HepG2 (cell line): ENCODE measurements around the gene TOMM20. TPM values are rescaled to one million over a fixed set of nuclear protein-coding genes. Genes with fewer than 3 reads are reported as not detected.

Experiments used
- ARID2 ChIP-seq: sonication (generic); formaldehyde crosslinking; IDR thresholded peaks from 2 replicates; pipeline ENCODE4 v1.8.1; 2022; ENCODE audit warnings: mild to moderate bottlenecking, missing genetic modification reagents, borderline replicate concordance
- FOXA3 ChIP-seq: IDR thresholded peaks from 2 replicates; pipeline ENCODE4 v1.6.1; 2016; ENCODE audit warnings: missing genetic modification reagents, missing compliant biosample characterization
- HNRNPL ChIP-seq: fragments of 200-400 bp; formaldehyde crosslinking; IDR thresholded peaks from 2 replicates; pipeline ENCODE4 v1.6.1; 2017; ENCODE audit warnings: mild to moderate bottlenecking, low read depth, low read length
- NONO ChIP-seq, 2 experiments: fragments of 450-650 bp in 1 of 2; sonication (generic) in 1 of 2; formaldehyde crosslinking in 1 of 2; IDR thresholded peaks in 1 of 2; conservative IDR thresholded peaks in 1 of 2; 2 replicates each; pipeline versions ENCODE4 v1.6.1 to v1.8.0; 2017 to 2022; ENCODE audit warnings: mild to moderate bottlenecking in 1 of 2, missing genetic modification reagents in 1 of 2, moderate library complexity in 1 of 2
- PHF8 ChIP-seq: sonication (generic); formaldehyde crosslinking; IDR thresholded peaks from 2 replicates; pipeline ENCODE4 v1.5.0; 2020; ENCODE audit warnings: missing genetic modification reagents
- RAD21 ChIP-seq: fragments of 450-650 bp; formaldehyde crosslinking; IDR thresholded peaks from 2 replicates; pipeline ENCODE4 v1.5.0; 2020; ENCODE audit warnings: mild to moderate bottlenecking
- ZBTB1 ChIP-seq: sonication (generic); formaldehyde crosslinking; IDR thresholded peaks from 2 replicates; pipeline ENCODE4 v1.4.0; 2020; ENCODE audit warnings: missing genetic modification reagents, borderline replicate concordance
- ZIK1 ChIP-seq: sonication (generic); formaldehyde crosslinking; IDR thresholded peaks from 2 replicates; pipeline ENCODE4 v1.5.0; 2020; ENCODE audit warnings: mild to moderate bottlenecking, low read depth, missing genetic modification reagents, borderline replicate concordance
- ZMYM4 ChIP-seq: sonication (generic); formaldehyde crosslinking; IDR thresholded peaks from 2 replicates; pipeline ENCODE4 v1.8.1; 2023; ENCODE audit warnings: mild to moderate bottlenecking, missing genetic modification reagents
- ZNF501 ChIP-seq: sonication (generic); formaldehyde crosslinking; IDR thresholded peaks from 2 replicates; pipeline ENCODE4 v1.5.1; 2020; ENCODE audit warnings: mild to moderate bottlenecking, moderate library complexity, missing genetic modification reagents
- ZNF709 ChIP-seq: sonication (generic); formaldehyde crosslinking; IDR thresholded peaks from 2 replicates; pipeline ENCODE4 v1.5.0; 2020; ENCODE audit warnings: mild to moderate bottlenecking, missing genetic modification reagents
- polyA plus RNA-seq, 8 experiments: library from polyadenylated mRNA; depleted of rRNA in 3 of 8; stranded (reverse) in 7 of 8; unstranded in 1 of 8; fragments of >200 nt; fragmentation: Illumina TruSeq in 4 of 8; extraction: Trizol in 4 of 8; gene quantifications; 2 replicates each; pipeline versions ENCODE4 v1.2.1 to v1.2.3, GENCODE V29; 2011 to 2016; ENCODE audit warnings: low read depth in 4 of 8, missing spikeins in 1 of 8, mixed read lengths in 1 of 8; ENCODE audit not compliant: insufficient read depth in 1 of 8
- total RNA-seq, 5 experiments: library from RNA; depleted of rRNA; stranded (reverse); fragments of >200 nt; fragmentation: Illumina TruSeq; extraction: Trizol; gene quantifications; 2 replicates each; pipeline ENCODE4 v1.2.3, GENCODE V29; 2016; ENCODE audit warnings: low read depth in 1 of 5
- TF ChIP-seq, protein P1 (sequence below): sonication (generic); formaldehyde crosslinking; IDR thresholded peaks from 2 replicates; pipeline ENCODE4 v1.5.0; 2020; ENCODE audit warnings: missing genetic modification reagents
- TF ChIP-seq, protein P2 (sequence below): sonication (generic); formaldehyde crosslinking; IDR thresholded peaks from 2 replicates; pipeline ENCODE4 v1.4.0; 2020; ENCODE audit warnings: missing genetic modification reagents
- TF ChIP-seq, protein P3 (sequence below): sonication (generic); formaldehyde crosslinking; IDR thresholded peaks from 2 replicates; pipeline ENCODE4 v1.5.1; 2020; ENCODE audit warnings: mild to moderate bottlenecking, missing genetic modification reagents
- TF ChIP-seq, protein P4 (sequence below), 2 experiments: sonication (generic) in 1 of 2; formaldehyde crosslinking in 1 of 2; IDR thresholded peaks; 2 replicates each; pipeline versions ENCODE4 v1.5.1 to v1.6.1; 2011 to 2020; ENCODE audit warnings: borderline replicate concordance in 1 of 2, low read depth in 1 of 2, low read length in 1 of 2, mild to moderate bottlenecking in 1 of 2, missing genetic modification reagents in 1 of 2, moderate library complexity in 1 of 2
- TF ChIP-seq, protein P5 (sequence below): sonication (generic); formaldehyde crosslinking; IDR thresholded peaks from 2 replicates; pipeline ENCODE4 v1.5.1; 2020; ENCODE audit warnings: mild to moderate bottlenecking, missing genetic modification reagents, moderate library complexity

The TOMM20 gene
- total and polyA plus RNA-seq, 2 of the 13 experiments (the other 11 are each of a cell fraction or from before 2014, with no cell fraction given), result 153 to 376 TPM

DNA sequence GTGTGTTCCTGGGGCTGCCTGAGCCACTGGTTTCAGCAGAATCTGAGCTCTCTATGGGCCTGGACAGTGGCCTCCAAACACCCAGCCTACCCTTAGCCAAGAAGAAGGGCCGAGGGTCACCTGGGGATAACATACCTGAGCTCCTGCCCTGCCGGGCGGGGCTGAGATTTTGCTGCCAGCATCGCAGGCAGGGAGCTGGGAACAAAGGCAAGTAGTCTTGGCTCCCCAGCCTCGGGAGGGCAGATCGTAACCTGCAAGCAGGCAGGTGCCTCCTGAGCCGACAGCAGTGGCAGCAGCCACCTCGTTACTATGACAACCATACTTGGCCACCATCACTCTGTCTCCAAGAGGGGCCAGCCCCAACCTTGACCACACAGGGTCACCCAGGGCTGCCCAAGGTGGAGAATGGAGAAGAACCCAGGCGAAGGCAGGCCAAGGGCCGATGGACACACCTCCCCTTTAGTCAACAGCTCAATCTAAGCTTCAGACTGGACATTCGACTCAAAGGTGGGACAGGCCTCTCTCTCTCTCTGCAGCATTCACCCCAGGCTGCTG lies 54.6 kb downstream of the TOMM20 start (continued):
- TF ChIP-seq NONO (IDR thresholded peaks at IDR 0.05) (no peak), NONO (CRISPR knock-in tag; conservative IDR thresholded peaks at IDR 0.05) (peak; percentile 46; the same call in 1 of the 2 replicates), ZNF709 (CRISPR knock-in tag) (peak; percentile 12; the same call in 1 of the 2 replicates), FOXA3 (CRISPR knock-in tag) (peak; percentile 14; the same call in 1 of the 2 replicates), ARID2 (CRISPR knock-in tag) (peak; percentile 93; the same call in 1 of the 2 replicates), ZBTB1 (CRISPR knock-in tag) (no peak), ZIK1 (CRISPR knock-in tag) (no peak), HNRNPL (peak; percentile 68), PHF8 (CRISPR knock-in tag) (peak; percentile 43), ZMYM4 (CRISPR knock-in tag) (no peak; the same call in 1 of the 2 replicates), ZNF501 (CRISPR knock-in tag) (peak; percentile 36; the same call in 1 of the 2 replicates), RAD21 (CRISPR knock-in tag) (peak; percentile 28; the same call in 1 of the 2 replicates)
- TF ChIP-seq, protein P1, sequence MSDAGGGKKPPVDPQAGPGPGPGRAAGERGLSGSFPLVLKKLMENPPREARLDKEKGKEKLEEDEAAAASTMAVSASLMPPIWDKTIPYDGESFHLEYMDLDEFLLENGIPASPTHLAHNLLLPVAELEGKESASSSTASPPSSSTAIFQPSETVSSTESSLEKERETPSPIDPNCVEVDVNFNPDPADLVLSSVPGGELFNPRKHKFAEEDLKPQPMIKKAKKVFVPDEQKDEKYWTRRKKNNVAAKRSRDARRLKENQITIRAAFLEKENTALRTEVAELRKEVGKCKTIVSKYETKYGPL (CRISPR knock-in tag), result no peak
- TF ChIP-seq, protein P2, sequence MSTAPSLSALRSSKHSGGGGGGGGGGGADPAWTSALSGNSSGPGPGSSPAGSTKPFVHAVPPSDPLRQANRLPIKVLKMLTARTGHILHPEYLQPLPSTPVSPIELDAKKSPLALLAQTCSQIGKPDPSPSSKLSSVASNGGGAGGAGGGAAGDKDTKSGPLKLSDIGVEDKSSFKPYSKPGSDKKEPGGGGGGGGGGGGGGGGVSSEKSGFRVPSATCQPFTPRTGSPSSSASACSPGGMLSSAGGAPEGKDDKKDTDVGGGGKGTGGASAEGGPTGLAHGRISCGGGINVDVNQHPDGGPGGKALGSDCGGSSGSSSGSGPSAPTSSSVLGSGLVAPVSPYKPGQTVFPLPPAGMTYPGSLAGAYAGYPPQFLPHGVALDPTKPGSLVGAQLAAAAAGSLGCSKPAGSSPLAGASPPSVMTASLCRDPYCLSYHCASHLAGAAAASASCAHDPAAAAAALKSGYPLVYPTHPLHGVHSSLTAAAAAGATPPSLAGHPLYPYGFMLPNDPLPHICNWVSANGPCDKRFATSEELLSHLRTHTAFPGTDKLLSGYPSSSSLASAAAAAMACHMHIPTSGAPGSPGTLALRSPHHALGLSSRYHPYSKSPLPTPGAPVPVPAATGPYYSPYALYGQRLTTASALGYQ, result peak; percentile 48
- TF ChIP-seq, protein P3, sequence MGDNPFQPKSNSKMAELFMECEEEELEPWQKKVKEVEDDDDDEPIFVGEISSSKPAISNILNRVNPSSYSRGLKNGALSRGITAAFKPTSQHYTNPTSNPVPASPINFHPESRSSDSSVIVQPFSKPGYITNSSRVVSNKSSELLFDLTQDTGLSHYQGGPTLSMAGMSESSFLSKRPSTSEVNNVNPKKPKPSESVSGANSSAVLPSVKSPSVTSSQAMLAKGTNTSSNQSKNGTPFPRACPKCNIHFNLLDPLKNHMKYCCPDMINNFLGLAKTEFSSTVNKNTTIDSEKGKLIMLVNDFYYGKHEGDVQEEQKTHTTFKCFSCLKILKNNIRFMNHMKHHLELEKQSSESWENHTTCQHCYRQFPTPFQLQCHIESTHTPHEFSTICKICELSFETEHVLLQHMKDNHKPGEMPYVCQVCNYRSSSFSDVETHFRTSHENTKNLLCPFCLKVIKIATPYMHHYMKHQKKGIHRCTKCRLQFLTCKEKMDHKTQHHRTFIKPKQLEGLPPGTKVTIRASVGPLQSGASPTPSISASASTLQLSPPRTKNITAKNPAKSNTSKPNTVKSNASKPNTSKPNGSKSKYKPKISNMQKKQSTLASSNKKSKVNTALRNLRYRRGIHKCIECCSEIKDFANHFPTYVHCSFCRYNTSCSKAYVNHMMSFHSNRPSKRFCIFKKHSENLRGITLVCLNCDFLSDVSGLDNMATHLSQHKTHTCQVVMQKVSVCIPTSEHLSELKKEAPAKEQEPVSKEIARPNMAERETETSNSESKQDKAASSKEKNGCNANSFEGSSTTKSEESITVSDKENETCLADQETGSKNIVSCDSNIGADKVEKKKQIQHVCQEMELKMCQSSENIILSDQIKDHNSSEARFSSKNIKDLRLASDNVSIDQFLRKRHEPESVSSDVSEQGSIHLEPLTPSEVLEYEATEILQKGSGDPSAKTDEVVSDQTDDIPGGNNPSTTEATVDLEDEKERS (CRISPR knock-in tag), result no peak
- TF ChIP-seq, protein P4, sequence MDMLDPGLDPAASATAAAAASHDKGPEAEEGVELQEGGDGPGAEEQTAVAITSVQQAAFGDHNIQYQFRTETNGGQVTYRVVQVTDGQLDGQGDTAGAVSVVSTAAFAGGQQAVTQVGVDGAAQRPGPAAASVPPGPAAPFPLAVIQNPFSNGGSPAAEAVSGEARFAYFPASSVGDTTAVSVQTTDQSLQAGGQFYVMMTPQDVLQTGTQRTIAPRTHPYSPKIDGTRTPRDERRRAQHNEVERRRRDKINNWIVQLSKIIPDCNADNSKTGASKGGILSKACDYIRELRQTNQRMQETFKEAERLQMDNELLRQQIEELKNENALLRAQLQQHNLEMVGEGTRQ (IDR thresholded peaks at IDR 0.05; ENCODE audit: low read depth, low read length), result no peak
- TF ChIP-seq, protein P4 (CRISPR knock-in tag; IDR thresholded peaks at IDR 0.05; ENCODE audit: borderline replicate concordance), result no peak
- TF ChIP-seq, protein P5, sequence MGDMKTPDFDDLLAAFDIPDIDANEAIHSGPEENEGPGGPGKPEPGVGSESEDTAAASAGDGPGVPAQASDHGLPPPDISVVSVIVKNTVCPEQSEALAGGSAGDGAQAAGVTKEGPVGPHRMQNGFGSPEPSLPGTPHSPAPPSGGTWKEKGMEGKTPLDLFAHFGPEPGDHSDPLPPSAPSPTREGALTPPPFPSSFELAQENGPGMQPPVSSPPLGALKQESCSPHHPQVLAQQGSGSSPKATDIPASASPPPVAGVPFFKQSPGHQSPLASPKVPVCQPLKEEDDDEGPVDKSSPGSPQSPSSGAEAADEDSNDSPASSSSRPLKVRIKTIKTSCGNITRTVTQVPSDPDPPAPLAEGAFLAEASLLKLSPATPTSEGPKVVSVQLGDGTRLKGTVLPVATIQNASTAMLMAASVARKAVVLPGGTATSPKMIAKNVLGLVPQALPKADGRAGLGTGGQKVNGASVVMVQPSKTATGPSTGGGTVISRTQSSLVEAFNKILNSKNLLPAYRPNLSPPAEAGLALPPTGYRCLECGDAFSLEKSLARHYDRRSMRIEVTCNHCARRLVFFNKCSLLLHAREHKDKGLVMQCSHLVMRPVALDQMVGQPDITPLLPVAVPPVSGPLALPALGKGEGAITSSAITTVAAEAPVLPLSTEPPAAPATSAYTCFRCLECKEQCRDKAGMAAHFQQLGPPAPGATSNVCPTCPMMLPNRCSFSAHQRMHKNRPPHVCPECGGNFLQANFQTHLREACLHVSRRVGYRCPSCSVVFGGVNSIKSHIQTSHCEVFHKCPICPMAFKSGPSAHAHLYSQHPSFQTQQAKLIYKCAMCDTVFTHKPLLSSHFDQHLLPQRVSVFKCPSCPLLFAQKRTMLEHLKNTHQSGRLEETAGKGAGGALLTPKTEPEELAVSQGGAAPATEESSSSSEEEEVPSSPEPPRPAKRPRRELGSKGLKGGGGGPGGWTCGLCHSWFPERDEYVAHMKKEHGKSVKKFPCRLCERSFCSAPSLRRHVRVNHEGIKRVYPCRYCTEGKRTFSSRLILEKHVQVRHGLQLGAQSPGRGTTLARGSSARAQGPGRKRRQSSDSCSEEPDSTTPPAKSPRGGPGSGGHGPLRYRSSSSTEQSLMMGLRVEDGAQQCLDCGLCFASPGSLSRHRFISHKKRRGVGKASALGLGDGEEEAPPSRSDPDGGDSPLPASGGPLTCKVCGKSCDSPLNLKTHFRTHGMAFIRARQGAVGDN (CRISPR knock-in tag), result peak; percentile 87
